ENCODE data around the gene MAPK7.

The MAPK7 gene

DNA sequence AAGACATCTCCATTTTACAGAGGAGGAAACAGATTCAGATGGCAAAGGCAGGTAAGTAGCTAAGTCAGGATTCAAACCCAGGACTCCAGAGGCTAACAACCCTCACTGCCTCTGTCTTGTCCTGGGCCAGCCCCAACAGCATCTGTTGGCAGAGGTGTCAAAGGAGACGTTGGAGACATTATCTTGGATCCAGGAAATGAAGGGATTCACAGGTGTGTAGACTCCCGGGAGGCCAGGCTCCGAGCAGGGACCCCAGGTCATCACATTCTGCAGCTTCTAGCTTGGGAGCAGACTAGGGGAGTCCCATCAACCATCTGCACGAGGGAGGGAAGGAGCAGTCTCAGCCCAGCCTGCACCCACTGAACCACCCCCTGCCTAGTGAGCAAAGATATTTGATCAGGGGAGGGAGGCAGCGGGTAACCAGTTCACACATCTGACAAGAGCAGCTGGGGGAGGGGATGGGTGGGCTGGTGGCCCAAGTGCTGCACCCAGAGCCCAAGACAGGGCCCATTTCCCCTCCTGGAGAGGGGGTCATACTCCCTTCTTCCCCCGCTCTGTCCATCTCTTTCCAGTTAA, 14.8 kb upstream of the MAPK7 start:
- no peak for DNase-seq (ENCODE audit: low read depth)
- H3K4me3 ChIP-seq (ENCODE audit: low read length): no peak overlapping the region
- TF ChIP-seq, protein P1, sequence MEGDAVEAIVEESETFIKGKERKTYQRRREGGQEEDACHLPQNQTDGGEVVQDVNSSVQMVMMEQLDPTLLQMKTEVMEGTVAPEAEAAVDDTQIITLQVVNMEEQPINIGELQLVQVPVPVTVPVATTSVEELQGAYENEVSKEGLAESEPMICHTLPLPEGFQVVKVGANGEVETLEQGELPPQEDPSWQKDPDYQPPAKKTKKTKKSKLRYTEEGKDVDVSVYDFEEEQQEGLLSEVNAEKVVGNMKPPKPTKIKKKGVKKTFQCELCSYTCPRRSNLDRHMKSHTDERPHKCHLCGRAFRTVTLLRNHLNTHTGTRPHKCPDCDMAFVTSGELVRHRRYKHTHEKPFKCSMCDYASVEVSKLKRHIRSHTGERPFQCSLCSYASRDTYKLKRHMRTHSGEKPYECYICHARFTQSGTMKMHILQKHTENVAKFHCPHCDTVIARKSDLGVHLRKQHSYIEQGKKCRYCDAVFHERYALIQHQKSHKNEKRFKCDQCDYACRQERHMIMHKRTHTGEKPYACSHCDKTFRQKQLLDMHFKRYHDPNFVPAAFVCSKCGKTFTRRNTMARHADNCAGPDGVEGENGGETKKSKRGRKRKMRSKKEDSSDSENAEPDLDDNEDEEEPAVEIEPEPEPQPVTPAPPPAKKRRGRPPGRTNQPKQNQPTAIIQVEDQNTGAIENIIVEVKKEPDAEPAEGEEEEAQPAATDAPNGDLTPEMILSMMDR (conservative IDR thresholded peaks at IDR 0.05; ENCODE audit: low read length): no peak

DNA sequence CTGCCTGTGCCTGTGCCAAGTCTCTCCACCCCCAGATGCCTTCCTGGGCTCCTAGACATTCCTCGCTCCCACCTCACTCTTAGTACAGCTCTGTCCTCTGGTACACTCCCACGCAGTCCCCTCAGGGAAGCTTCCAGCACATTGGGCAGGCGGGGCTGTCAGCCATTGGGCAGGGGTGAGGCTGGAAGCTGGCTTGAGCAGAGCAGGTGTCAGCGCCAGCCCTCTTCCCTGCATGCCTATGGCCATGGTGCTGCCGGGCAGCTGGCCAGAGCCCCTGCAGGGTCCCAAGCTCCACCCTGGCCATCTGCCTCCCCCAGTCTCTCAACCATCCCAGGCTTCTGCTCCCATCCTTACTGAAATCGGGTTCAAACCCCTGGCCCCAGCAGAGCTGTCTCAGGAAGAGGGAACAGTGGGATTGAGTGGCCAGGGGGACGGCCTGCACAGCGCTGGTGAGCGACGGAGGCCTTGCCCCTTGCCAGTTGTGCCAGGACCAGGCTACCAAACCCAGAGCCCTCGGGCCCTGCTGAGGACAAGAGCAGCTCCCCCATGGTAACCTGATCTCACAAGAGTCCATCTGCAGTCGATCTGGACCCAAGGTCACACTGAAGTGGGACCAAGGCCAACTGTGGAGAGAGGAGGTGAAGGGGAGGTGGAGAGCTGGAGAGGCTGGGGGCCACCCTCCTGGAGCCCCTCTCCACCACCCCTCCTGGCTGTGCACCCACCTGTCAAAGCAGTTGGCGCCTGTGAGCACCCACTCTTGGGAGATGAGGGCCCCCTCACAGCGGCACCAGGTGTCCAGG, 13.4 kb upstream of the MAPK7 start:
- TF ChIP-seq, protein P1 (conservative IDR thresholded peaks at IDR 0.05; ENCODE audit: low read length): no peak
- H3K4me3 ChIP-seq (ENCODE audit: low read length): no peak overlapping the region
- DNase-seq (ENCODE audit: low read depth): no peak

DNA sequence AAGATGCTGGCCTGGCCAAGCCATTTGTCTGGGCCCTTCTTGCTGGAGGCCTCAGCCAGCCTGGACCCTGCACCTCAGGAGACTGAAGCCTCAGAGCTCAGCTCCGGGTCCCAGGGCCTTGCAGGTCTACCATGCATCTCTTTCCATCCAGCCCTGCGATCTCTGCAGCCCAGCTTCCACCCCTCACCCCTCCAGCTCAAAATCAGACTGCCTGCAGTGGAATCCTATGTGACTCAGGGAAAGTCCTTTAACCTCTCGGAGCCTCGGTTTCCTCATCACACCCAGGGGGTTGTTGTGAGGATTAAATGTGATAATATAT, 12.8 kb upstream of the MAPK7 start:
- no peak overlapping the region for H3K4me3 ChIP-seq (ENCODE audit: low read length)
- TF ChIP-seq, protein P1 (conservative IDR thresholded peaks at IDR 0.05; ENCODE audit: low read length): no peak
- DNase-seq (ENCODE audit: low read depth): no peak

DNA sequence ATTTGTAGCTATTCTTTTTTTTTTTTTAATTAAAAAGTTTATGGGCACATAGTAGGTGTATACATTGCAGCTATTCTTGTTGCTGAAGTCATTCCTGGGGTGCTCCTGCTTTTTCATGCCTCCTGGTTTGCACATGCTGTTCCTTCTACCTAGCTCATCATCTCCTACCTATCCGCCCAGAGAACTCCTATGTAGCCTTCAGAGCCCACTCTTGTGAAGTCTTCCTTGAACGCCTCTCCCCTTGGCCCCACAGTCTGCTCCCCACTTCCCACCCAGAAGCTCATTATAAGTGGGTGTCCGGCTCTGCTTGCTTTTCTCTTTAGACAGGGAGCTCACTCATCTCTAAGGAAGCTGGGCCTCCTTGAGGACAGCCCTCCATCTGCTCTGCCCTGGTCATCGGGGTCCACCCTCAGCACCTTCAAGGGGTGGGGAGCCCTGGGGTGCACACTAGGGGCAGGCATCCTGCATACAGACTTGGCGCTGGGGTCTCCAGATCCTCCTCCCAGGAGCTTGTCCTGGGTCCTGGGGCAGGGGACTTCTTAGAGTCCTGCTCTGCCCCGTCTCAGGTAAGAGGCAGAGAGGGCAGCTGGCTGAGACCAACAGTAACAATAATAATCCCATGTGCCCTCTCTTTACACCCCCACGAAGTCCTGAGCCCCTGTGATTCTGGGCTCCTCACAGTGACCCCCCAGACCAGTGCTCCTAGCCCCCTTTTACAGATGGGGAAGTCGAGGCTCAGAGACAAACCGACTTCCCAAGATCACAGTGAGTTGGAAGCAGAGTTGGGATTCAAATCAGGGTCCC, 12.3 kb upstream of the MAPK7 start:
- TF ChIP-seq, protein P1 (conservative IDR thresholded peaks at IDR 0.05; ENCODE audit: low read length): no peak
- no peak for DNase-seq (ENCODE audit: low read depth)
- no peak overlapping the region for H3K4me3 ChIP-seq (ENCODE audit: low read length)

DNA sequence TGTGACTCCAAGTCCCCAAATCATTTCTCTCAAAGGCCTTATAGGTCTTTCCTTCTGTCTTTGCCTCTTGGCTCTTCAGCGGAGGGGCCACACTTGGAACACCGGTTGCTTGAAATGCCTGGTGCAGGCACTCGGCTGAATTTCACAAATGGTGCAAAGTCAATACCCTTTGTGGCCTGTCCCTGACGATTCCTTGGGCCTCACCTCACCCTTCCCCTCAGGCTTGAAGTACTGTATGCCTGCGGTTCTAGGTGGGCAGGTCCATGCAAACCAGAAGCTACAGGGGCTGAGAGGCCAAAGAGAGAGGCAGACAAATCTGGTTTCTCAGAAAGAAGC, 11.7 kb upstream of the MAPK7 start:
- no peak for DNase-seq (ENCODE audit: low read depth)
- TF ChIP-seq, protein P1 (conservative IDR thresholded peaks at IDR 0.05; ENCODE audit: low read length): no peak
- no peak overlapping the region for H3K4me3 ChIP-seq (ENCODE audit: low read length)

DNA sequence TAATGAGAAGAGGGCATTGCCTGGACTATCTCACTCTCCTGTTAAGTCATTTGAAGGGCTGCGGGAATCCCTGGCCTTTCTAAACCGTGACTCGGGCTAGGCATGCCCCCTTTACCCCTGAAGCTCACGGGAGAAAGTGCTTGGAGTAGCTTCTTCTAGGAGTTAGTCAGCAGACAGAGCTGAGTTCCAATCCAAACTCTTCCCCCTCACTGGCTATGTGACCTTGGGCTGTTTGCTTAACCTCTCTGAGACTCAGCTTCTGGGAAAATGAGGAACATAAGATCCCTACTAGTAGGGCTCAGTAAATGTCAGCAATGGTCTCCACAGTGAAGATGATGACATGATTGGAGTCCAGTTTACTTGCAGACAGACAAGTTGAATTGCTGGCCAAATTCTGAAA, 10.1 kb upstream of the MAPK7 start:
- H3K4me3 ChIP-seq (ENCODE audit: low read length): no peak overlapping the region
- DNase-seq (ENCODE audit: low read depth): no peak
- TF ChIP-seq, protein P1 (conservative IDR thresholded peaks at IDR 0.05; ENCODE audit: low read length): no peak
